ENCODE data around the gene COA8. TPM values are rescaled to one million over a fixed set of nuclear protein-coding genes. Genes with fewer than 3 reads are reported as not detected.
A peak's percentile ranks its signal among the peaks of the same experiment; 100 is the strongest.

COA8 gene
- total RNA-seq, 1 donor from 2014 or later = 33.0 TPM

GRCh38 chr14:103549361-103550311 is 13.1 kb upstream of the COA8 start:
- Histone ChIP-seq H3K4me1 (peaks cover 35% of the 10 kb centered on the region), H3K9me3 (no peaks in the 10 kb centered on the region), H3K27me3 (ENCODE audit: low read depth) (no peaks in the 10 kb centered on the region), H3K4me3 (no peak overlapping the region), H3K27ac (peak overlapping the region; percentile 80), H3K36me3 (peaks cover 1% of the 10 kb centered on the region)
- TF ChIP-seq CTCF (IDR thresholded peaks at IDR 0.05) = no peak
- intact Hi-C loops (cut with DNase I) = no loop called here
- DNase-seq = peak; percentile 43
- no peak for ATAC-seq

- no peak for TF ChIP-seq CTCF (IDR thresholded peaks at IDR 0.05)
- Histone ChIP-seq H3K27ac (peak overlapping the region; percentile 80), H3K36me3 (peaks cover 4% of the 10 kb centered on the region), H3K27me3 (ENCODE audit: low read depth) (no peaks in the 10 kb centered on the region), H3K4me1 (peaks cover 33% of the 10 kb centered on the region), H3K9me3 (no peaks in the 10 kb centered on the region), H3K4me3 (peak overlapping the region; percentile 22)
- DNase-seq (peak; percentile 47), ATAC-seq (peak; percentile 1)
- intact Hi-C loops (cut with DNase I) = no loop called here
Observed at GRCh38 chr14:103550451-103551337, 12.1 kb upstream of the COA8 start.

- peak overlapping the region; percentile 22 for H3K4me3 ChIP-seq
- DNase-seq = peak; percentile 50
- peaks cover 32% of the 10 kb centered on the region for H3K4me1 ChIP-seq
- no peaks in the 10 kb centered on the region for H3K9me3 ChIP-seq
- peak overlapping the region; percentile 80 for H3K27ac ChIP-seq
- intact Hi-C loops (cut with DNase I) = no loop called here
- H3K27me3 ChIP-seq (ENCODE audit: low read depth) = no peaks in the 10 kb centered on the region
- peaks cover 4% of the 10 kb centered on the region for H3K36me3 ChIP-seq
- no peak for TF ChIP-seq CTCF (IDR thresholded peaks at IDR 0.05)
- ATAC-seq = peak; percentile 11 to 18
Observed at GRCh38 chr14:103551338-103551762, 11.4 kb upstream of the COA8 start.

GRCh38 chr14:103552011-103552845 is 10.5 kb upstream of the COA8 start:
- no peak for TF ChIP-seq CTCF (IDR thresholded peaks at IDR 0.05)
- Histone ChIP-seq H3K4me3 (peak overlapping the region; percentile 22), H3K27ac (peak overlapping the region; percentile 80), H3K36me3 (peaks cover 8% of the 10 kb centered on the region), H3K4me1 (peaks cover 33% of the 10 kb centered on the region), H3K27me3 (ENCODE audit: low read depth) (no peaks in the 10 kb centered on the region), H3K9me3 (no peaks in the 10 kb centered on the region)
- DNase-seq (peak; percentile 68), ATAC-seq (peak; percentile 78 to 83)
- intact Hi-C loops (cut with DNase I) = no loop called here

GRCh38 chr14:103552846-103553210 is 9.9 kb upstream of the COA8 start:
- H3K27me3 ChIP-seq (ENCODE audit: low read depth) = no peaks in the 10 kb centered on the region
- peak overlapping the region; percentile 80 for H3K27ac ChIP-seq
- peak; percentile 21 for DNase-seq
- no peak for ATAC-seq
- peaks cover 14% of the 10 kb centered on the region for H3K36me3 ChIP-seq
- no peak overlapping the region for H3K4me3 ChIP-seq
- no peak for TF ChIP-seq CTCF (IDR thresholded peaks at IDR 0.05)
- intact Hi-C loops (cut with DNase I) = no loop called here
- H3K4me1 ChIP-seq = peaks cover 39% of the 10 kb centered on the region
- H3K9me3 ChIP-seq = no peaks in the 10 kb centered on the region

All from lower lobe of right lung (tissue), 2 donors.